Measurements from ENCODE around the gene NFATC1.

DNA sequence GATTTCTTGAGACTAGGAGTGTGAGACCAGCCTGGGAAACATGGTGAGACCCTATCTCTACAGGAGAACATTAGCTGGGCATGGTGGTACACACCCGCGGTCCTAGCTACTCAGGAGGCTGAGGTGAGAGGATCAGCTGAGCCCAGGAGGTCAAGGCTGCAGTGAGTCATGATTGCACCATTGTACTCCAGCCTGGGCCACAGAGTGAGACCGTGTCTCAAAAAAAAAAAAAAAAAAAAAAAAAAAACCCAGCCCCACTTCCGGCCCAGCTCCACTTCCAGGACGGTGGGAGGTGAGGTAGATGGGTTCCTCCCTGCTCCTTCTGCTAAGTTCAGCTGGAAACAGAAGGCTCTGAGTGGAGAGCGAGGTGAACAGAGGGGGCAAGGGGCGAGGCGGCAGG is 41.4 kb upstream of the NFATC1 start:
- TF ChIP-seq, protein P1, sequence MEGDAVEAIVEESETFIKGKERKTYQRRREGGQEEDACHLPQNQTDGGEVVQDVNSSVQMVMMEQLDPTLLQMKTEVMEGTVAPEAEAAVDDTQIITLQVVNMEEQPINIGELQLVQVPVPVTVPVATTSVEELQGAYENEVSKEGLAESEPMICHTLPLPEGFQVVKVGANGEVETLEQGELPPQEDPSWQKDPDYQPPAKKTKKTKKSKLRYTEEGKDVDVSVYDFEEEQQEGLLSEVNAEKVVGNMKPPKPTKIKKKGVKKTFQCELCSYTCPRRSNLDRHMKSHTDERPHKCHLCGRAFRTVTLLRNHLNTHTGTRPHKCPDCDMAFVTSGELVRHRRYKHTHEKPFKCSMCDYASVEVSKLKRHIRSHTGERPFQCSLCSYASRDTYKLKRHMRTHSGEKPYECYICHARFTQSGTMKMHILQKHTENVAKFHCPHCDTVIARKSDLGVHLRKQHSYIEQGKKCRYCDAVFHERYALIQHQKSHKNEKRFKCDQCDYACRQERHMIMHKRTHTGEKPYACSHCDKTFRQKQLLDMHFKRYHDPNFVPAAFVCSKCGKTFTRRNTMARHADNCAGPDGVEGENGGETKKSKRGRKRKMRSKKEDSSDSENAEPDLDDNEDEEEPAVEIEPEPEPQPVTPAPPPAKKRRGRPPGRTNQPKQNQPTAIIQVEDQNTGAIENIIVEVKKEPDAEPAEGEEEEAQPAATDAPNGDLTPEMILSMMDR (IDR thresholded peaks at IDR 0.05) = no peak
- no peak for TF ChIP-seq POLR2A (IDR thresholded peaks at IDR 0.05)
- TF ChIP-seq POLR2AphosphoS5 (IDR thresholded peaks at IDR 0.05) = no peak

Data from suprapubic skin (tissue), 4 donors.